ENCODE data around the gene GNAI3. TPM values are rescaled to one million over a fixed set of nuclear protein-coding genes. Genes with fewer than 3 reads are reported as not detected.

Gene GNAI3
- total and polyA plus RNA-seq, 12 donors: 1.6 to 3.6 (median 2.7) TPM

- 97 to 98% methylated on average over 2 of the region's 2 CpGs for WGBS, 2 donors
- H3K27me3 ChIP-seq: no peaks in the 10 kb centered on the region
- ATAC-seq (no peak), DNase-seq (no peak)
- intact Hi-C loops (cut with DNase I): no loop called here
- H3K36me3 ChIP-seq: no peaks in the 10 kb centered on the region
- peaks cover 0 to 89% (median 46%) of the 10 kb centered on the region in 9 donors for H3K4me1 ChIP-seq
- H3K27ac ChIP-seq: peak overlapping the region in 2 of 10 donors; percentile 1 to 42
- H3K4me3 ChIP-seq: no peak overlapping the region
- H3K9me3 ChIP-seq: no peaks in the 10 kb centered on the region
- TF ChIP-seq CTCF (IDR thresholded peaks at IDR 0.05): no peak
Observed at GRCh38 chr1:109556563-109556962, 8.1 kb downstream of the GNAI3 start.

- TF ChIP-seq CTCF (IDR thresholded peaks at IDR 0.05): no peak
- peaks cover 0 to 91% (median 54%) of the 10 kb centered on the region in 9 donors for H3K4me1 ChIP-seq
- ATAC-seq (no peak), DNase-seq (no peak)
- 82 to 87% methylated on average over 5 of the region's 5 CpGs for WGBS, 2 donors
- no peak overlapping the region for H3K27ac ChIP-seq
- no peaks in the 10 kb centered on the region for H3K36me3 ChIP-seq
- no peak overlapping the region for H3K4me3 ChIP-seq
- no peaks in the 10 kb centered on the region for H3K27me3 ChIP-seq
- H3K9me3 ChIP-seq: no peaks in the 10 kb centered on the region
- intact Hi-C loops (cut with DNase I): no loop called here
Observed at GRCh38 chr1:109557520-109557919, 9.1 kb downstream of the GNAI3 start.

- Histone ChIP-seq H3K9me3 (no peaks in the 10 kb centered on the region), H3K27ac (no peak overlapping the region), H3K36me3 (no peaks in the 10 kb centered on the region), H3K27me3 (no peaks in the 10 kb centered on the region), H3K4me1 (peaks cover 0 to 91% (median 69%) of the 10 kb centered on the region in 9 donors), H3K4me3 (no peak overlapping the region)
- ATAC-seq (no peak), DNase-seq (no peak)
- intact Hi-C loops (cut with DNase I): loop anchor here in 1 of 10 donors (2.0 kb wide), 1 partner anchor 19 kb away; no protein-coding TSS in a partner anchor
- no peak for TF ChIP-seq CTCF (IDR thresholded peaks at IDR 0.05)
Observed at GRCh38 chr1:109559995-109560394, 11.6 kb downstream of the GNAI3 start.

DNA sequence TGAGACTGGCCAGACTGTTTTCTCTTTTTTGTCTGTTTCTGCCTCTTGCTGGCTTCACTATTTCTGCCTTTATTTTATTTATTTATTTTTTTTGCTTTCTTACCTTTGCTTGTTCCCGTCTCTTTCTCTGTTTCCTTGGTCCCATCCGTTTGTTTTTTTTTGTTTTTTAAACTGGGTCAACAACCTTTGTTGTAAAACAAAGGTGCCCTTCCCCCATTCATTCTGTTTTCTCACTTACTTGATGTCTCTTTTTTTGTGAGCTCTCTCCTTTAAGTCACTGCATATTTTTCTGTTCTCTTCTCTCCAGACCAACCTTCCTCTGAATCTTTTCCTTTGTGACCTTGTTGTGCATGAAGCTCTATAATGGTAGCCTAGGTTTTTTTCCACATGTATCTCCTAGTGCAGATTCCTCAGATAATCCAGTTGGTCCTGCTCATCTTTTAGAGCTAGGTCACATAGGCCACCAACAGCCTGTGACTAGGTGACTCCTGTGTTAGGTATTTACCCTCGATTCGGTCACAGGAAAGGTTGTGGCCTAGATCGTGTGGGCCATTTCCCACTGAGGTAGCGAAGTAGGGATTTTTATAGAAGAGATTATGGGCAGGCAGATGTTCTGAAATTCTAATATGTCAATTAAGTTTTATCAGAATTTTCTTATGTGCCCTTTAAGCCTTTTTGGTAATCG, 15.9 kb downstream of the GNAI3 start:
- ATAC-seq: no peak
- H3K4me3 ChIP-seq: no peak overlapping the region
- DNase-seq: no peak
- TF ChIP-seq CTCF (IDR thresholded peaks at IDR 0.05): no peak
- no peaks in the 10 kb centered on the region for H3K36me3 ChIP-seq
- H3K27me3 ChIP-seq: no peaks in the 10 kb centered on the region
- intact Hi-C loops (cut with DNase I): no loop called here
- peaks cover 0 to 97% (median 88%) of the 10 kb centered on the region in 9 donors for H3K4me1 ChIP-seq
- H3K9me3 ChIP-seq: no peaks in the 10 kb centered on the region
- 81 to 87% methylated on average over 7 of the region's 7 CpGs for WGBS, 2 donors
- H3K27ac ChIP-seq: no peak overlapping the region
